ENCODE results near the gene CHIC1. TPM values are rescaled to one million over a fixed set of nuclear protein-coding genes. Genes with fewer than 3 reads are reported as not detected.
A peak's percentile ranks its signal among the peaks of the same experiment; 100 is the strongest.
"Not testable (repeated sequence)": the region's sequence is repeated elsewhere in the genome, so short reads cannot be mapped to it uniquely, and the experiment has no call there.

The CHIC1 gene
- 1 to 10 TPM; 7.7 to 8.9 TPM for total RNA-seq
- polyA plus RNA-seq, result 2.5 TPM

- no peaks in the 10 kb centered on the region for H3K9me3 ChIP-seq (ENCODE audit: low read length)
- H3K27ac Mint-ChIP-seq, result peak within 1 kb of the TSS in 7 of 8 donors; percentile 98 to 100 (median 98)
- H3K4me3 ChIP-seq (ENCODE audit: low read length), result peak within 1 kb of the TSS; percentile 87
- H3K27ac ChIP-seq (ENCODE audit: low read depth, low read length), result peak within 1 kb of the TSS; percentile 73
- peaks cover 0 to 4% of the 10 kb centered on the region in 2 donors for H3K27me3 Mint-ChIP-seq
- peaks cover 0 to 8% (median 0%) of the 10 kb centered on the region in 3 donors for H3K36me3 Mint-ChIP-seq
- peaks cover 11 to 41% (median 25%) of the 10 kb centered on the region in 3 donors for H3K4me1 Mint-ChIP-seq
- DNase-seq, result peak; percentile 56 to 84 (median 73)
- no peaks in the 10 kb centered on the region for H3K27me3 ChIP-seq (ENCODE audit: insufficient read depth, low read length, poor library complexity, severe bottlenecking)
- no peaks in the 10 kb centered on the region for H3K9me3 Mint-ChIP-seq
- ChIA-PET CTCF (no interaction called here), POLR2A (no interaction called here)
- H3K36me3 ChIP-seq (ENCODE audit: insufficient read depth, low read length), result no peaks in the 10 kb centered on the region
- H3K4me3 Mint-ChIP-seq, result peak within 1 kb of the TSS; percentile 94 to 99 (median 95)
- peaks cover 9% of the 10 kb centered on the region for H3K4me1 ChIP-seq (ENCODE audit: insufficient read depth, low read length)
Observed at GRCh38 chrX:73562984-73563737, at the start of gene CHIC1. CHIC1 (plus strand) TSS chrX:73563197; CDS start chrX:73563285, 88 bp downstream.

GRCh38 chrX:73522823-73523222 lies 40.2 kb upstream of the CHIC1 start:
- H3K27me3 Mint-ChIP-seq; H3K9me3 ChIP-seq (ENCODE audit: low read length); CTCF ChIA-PET; H3K27me3 ChIP-seq (ENCODE audit: insufficient read depth, low read length, poor library complexity, severe bottlenecking); H3K36me3 ChIP-seq (ENCODE audit: insufficient read depth, low read length); H3K4me3 Mint-ChIP-seq; H3K4me3 ChIP-seq (ENCODE audit: low read length); H3K4me1 Mint-ChIP-seq; H3K27ac ChIP-seq (ENCODE audit: low read depth, low read length); DNase-seq; H3K4me1 ChIP-seq (ENCODE audit: insufficient read depth, low read length); H3K27ac Mint-ChIP-seq; POLR2A ChIA-PET: not testable (repeated sequence)
- peaks cover 0 to 33% (median 21%) of the 10 kb centered on the region in 5 donors for H3K9me3 Mint-ChIP-seq
- peaks cover 0 to 11% (median 0%) of the 10 kb centered on the region in 3 donors for H3K36me3 Mint-ChIP-seq

- ChIA-PET CTCF (no interaction called here), POLR2A (no interaction called here)
- Histone ChIP-seq H3K4me1 (ENCODE audit: insufficient read depth, low read length) (no peaks in the 10 kb centered on the region), H3K36me3 (ENCODE audit: insufficient read depth, low read length) (no peaks in the 10 kb centered on the region), H3K27me3 (ENCODE audit: insufficient read depth, low read length, poor library complexity, severe bottlenecking) (no peaks in the 10 kb centered on the region), H3K27ac (ENCODE audit: low read depth, low read length) (no peak overlapping the region), H3K9me3 (ENCODE audit: low read length) (no peaks in the 10 kb centered on the region), H3K4me3 (ENCODE audit: low read length) (no peak overlapping the region)
- H3K4me1 Mint-ChIP-seq, result no peaks in the 10 kb centered on the region
- no peak overlapping the region for H3K27ac Mint-ChIP-seq
- H3K4me3 Mint-ChIP-seq, result no peak overlapping the region
- peaks cover 0 to 7% of the 10 kb centered on the region in 2 donors for H3K27me3 Mint-ChIP-seq
- H3K9me3 Mint-ChIP-seq, result peaks cover 0 to 48% (median 33%) of the 10 kb centered on the region in 5 donors
- peaks cover 0 to 17% (median 0%) of the 10 kb centered on the region in 3 donors for H3K36me3 Mint-ChIP-seq
- DNase-seq, result no peak
Observed at GRCh38 chrX:73524906-73525305, 38.1 kb upstream of the CHIC1 start.

- Histone ChIP-seq H3K9me3 (ENCODE audit: low read length) (no peaks in the 10 kb centered on the region), H3K36me3 (ENCODE audit: insufficient read depth, low read length) (no peaks in the 10 kb centered on the region), H3K4me1 (ENCODE audit: insufficient read depth, low read length) (no peaks in the 10 kb centered on the region), H3K27me3 (ENCODE audit: insufficient read depth, low read length, poor library complexity, severe bottlenecking) (no peaks in the 10 kb centered on the region), H3K27ac (ENCODE audit: low read depth, low read length) (no peak overlapping the region), H3K4me3 (ENCODE audit: low read length) (no peak overlapping the region)
- ChIA-PET CTCF (no interaction called here), POLR2A (no interaction called here)
- H3K27ac Mint-ChIP-seq, result no peak overlapping the region
- H3K4me3 Mint-ChIP-seq, result no peak overlapping the region
- peaks cover under 1 to 56% (median 39%) of the 10 kb centered on the region in 5 donors for H3K9me3 Mint-ChIP-seq
- H3K4me1 Mint-ChIP-seq, result no peaks in the 10 kb centered on the region
- H3K27me3 Mint-ChIP-seq, result peaks cover 0 to 8% of the 10 kb centered on the region in 2 donors
- DNase-seq, result no peak
- H3K36me3 Mint-ChIP-seq, result peaks cover 0 to 22% (median 0%) of the 10 kb centered on the region in 3 donors
Observed at GRCh38 chrX:73525928-73526690, 36.9 kb upstream of the CHIC1 start.

GRCh38 chrX:73531655-73532054 lies 31.3 kb upstream of the CHIC1 start:
- peaks cover 0 to 11% of the 10 kb centered on the region in 2 donors for H3K27me3 Mint-ChIP-seq
- H3K9me3 Mint-ChIP-seq, result peaks cover 16 to 70% (median 51%) of the 10 kb centered on the region in 5 donors
- H3K9me3 ChIP-seq (ENCODE audit: low read length); H3K36me3 ChIP-seq (ENCODE audit: insufficient read depth, low read length); POLR2A ChIA-PET; DNase-seq; H3K27ac Mint-ChIP-seq; H3K27me3 ChIP-seq (ENCODE audit: insufficient read depth, low read length, poor library complexity, severe bottlenecking); H3K4me1 Mint-ChIP-seq; H3K27ac ChIP-seq (ENCODE audit: low read depth, low read length); H3K4me3 Mint-ChIP-seq; H3K4me1 ChIP-seq (ENCODE audit: insufficient read depth, low read length); H3K4me3 ChIP-seq (ENCODE audit: low read length); CTCF ChIA-PET: not testable (repeated sequence)
- H3K36me3 Mint-ChIP-seq, result peaks cover 3 to 60% (median 12%) of the 10 kb centered on the region in 3 donors

- ChIA-PET POLR2A (no interaction called here), CTCF (no interaction called here)
- no peaks in the 10 kb centered on the region for H3K27me3 ChIP-seq (ENCODE audit: insufficient read depth, low read length, poor library complexity, severe bottlenecking)
- H3K27ac Mint-ChIP-seq, result no peak overlapping the region
- no peak overlapping the region for H3K27ac ChIP-seq (ENCODE audit: low read depth, low read length)
- peaks cover 0 to 4% of the 10 kb centered on the region in 2 donors for H3K27me3 Mint-ChIP-seq
- no peaks in the 10 kb centered on the region for H3K9me3 ChIP-seq (ENCODE audit: low read length)
- H3K4me1 ChIP-seq (ENCODE audit: insufficient read depth, low read length), result no peaks in the 10 kb centered on the region
- no peaks in the 10 kb centered on the region for H3K36me3 ChIP-seq (ENCODE audit: insufficient read depth, low read length)
- H3K9me3 Mint-ChIP-seq, result peaks cover 0 to 2% (median 0%) of the 10 kb centered on the region in 5 donors
- DNase-seq, result no peak
- H3K4me3 Mint-ChIP-seq, result no peak overlapping the region
- H3K4me3 ChIP-seq (ENCODE audit: low read length), result no peak overlapping the region
- H3K4me1 Mint-ChIP-seq, result peaks cover 0 to 15% (median 4%) of the 10 kb centered on the region in 3 donors
- H3K36me3 Mint-ChIP-seq, result no peaks in the 10 kb centered on the region
Observed at GRCh38 chrX:73556159-73556558, 6.8 kb upstream of the CHIC1 start.

GRCh38 chrX:73561801-73562200 lies 1.2 kb upstream of the CHIC1 start:
- no peak overlapping the region for H3K4me3 ChIP-seq (ENCODE audit: low read length)
- H3K9me3 ChIP-seq (ENCODE audit: low read length), result no peaks in the 10 kb centered on the region
- Mint-ChIP-seq H3K4me3 (peak overlapping the region in 3 of 7 donors; percentile 43 to 99 (median 95)), H3K27ac (peak overlapping the region in 1 of 8 donors; percentile 100), H3K36me3 (peaks cover 0 to 8% (median 0%) of the 10 kb centered on the region in 3 donors), H3K27me3 (peaks cover 0 to 4% of the 10 kb centered on the region in 2 donors), H3K9me3 (no peaks in the 10 kb centered on the region), H3K4me1 (peaks cover 11 to 41% (median 25%) of the 10 kb centered on the region in 3 donors)
- H3K36me3 ChIP-seq (ENCODE audit: insufficient read depth, low read length), result no peaks in the 10 kb centered on the region
- H3K27me3 ChIP-seq (ENCODE audit: insufficient read depth, low read length, poor library complexity, severe bottlenecking), result no peaks in the 10 kb centered on the region
- H3K4me1 ChIP-seq (ENCODE audit: insufficient read depth, low read length), result peaks cover 9% of the 10 kb centered on the region
- ChIA-PET POLR2A (no interaction called here), CTCF (no interaction called here)
- H3K27ac ChIP-seq (ENCODE audit: low read depth, low read length), result no peak overlapping the region
- DNase-seq, result no peak

GRCh38 chrX:73562458-73562857 lies 539 bp upstream of the CHIC1 start:
- DNase-seq, result no peak
- Mint-ChIP-seq H3K27me3 (peaks cover 0 to 4% of the 10 kb centered on the region in 2 donors), H3K27ac (peak overlapping the region in 7 of 8 donors; percentile 98 to 100 (median 98)), H3K4me3 (peak overlapping the region; percentile 94 to 99 (median 95)), H3K9me3 (no peaks in the 10 kb centered on the region), H3K4me1 (peaks cover 11 to 41% (median 25%) of the 10 kb centered on the region in 3 donors), H3K36me3 (peaks cover 0 to 8% (median 0%) of the 10 kb centered on the region in 3 donors)
- peaks cover 9% of the 10 kb centered on the region for H3K4me1 ChIP-seq (ENCODE audit: insufficient read depth, low read length)
- ChIA-PET CTCF (no interaction called here), POLR2A (no interaction called here)
- H3K4me3 ChIP-seq (ENCODE audit: low read length), result peak overlapping the region; percentile 87
- H3K27me3 ChIP-seq (ENCODE audit: insufficient read depth, low read length, poor library complexity, severe bottlenecking), result no peaks in the 10 kb centered on the region
- H3K9me3 ChIP-seq (ENCODE audit: low read length), result no peaks in the 10 kb centered on the region
- H3K36me3 ChIP-seq (ENCODE audit: insufficient read depth, low read length), result no peaks in the 10 kb centered on the region
- peak overlapping the region; percentile 67 for H3K27ac ChIP-seq (ENCODE audit: low read depth, low read length)

All from CD8-positive, alpha-beta memory T cell (primary cell).